Measurements from ENCODE around the gene CSNK1E. TPM values are rescaled to one million over a fixed set of nuclear protein-coding genes. Genes with fewer than 3 reads are reported as not detected.

The CSNK1E gene
- polyA plus RNA-seq, 6 donors from 2014 or later, result 5.8 to 19.6 (median 10.0) TPM

GRCh38 chr22:38309614-38310517 is 7.4 kb downstream of the CSNK1E start:
- Mint-ChIP-seq H3K4me3 (no peak overlapping the region), H3K9me3 (no peaks in the 10 kb centered on the region), H3K27me3 (no peaks in the 10 kb centered on the region), H3K4me1 (peaks cover 59 to 71% (median 60%) of the 10 kb centered on the region in 3 donors), H3K36me3 (no peaks in the 10 kb centered on the region), H3K27ac (peak overlapping the region in 5 of 6 donors; percentile 16 to 84 (median 65))
- no peak for DNase-seq
- no peak for ATAC-seq (ENCODE audit: low read depth in 2 of 2)

GRCh38 chr22:38308791-38309498 is 8.3 kb downstream of the CSNK1E start:
- Mint-ChIP-seq H3K27ac (peak overlapping the region in 3 of 6 donors; percentile 80 to 82 (median 82)), H3K36me3 (no peaks in the 10 kb centered on the region), H3K27me3 (no peaks in the 10 kb centered on the region), H3K4me1 (peaks cover 56 to 68% (median 56%) of the 10 kb centered on the region in 3 donors), H3K4me3 (no peak overlapping the region), H3K9me3 (no peaks in the 10 kb centered on the region)
- ATAC-seq (ENCODE audit: low read depth in 2 of 2), result no peak
- DNase-seq, result no peak

GRCh38 chr22:38305471-38306448 is 11.5 kb downstream of the CSNK1E start:
- peak; percentile 84 to 89 for ATAC-seq (ENCODE audit: low read depth in 2 of 2)
- Mint-ChIP-seq H3K9me3 (no peaks in the 10 kb centered on the region), H3K27ac (peak overlapping the region in 5 of 6 donors; percentile 26 to 73 (median 48)), H3K4me3 (peak overlapping the region in 7 of 8 donors; percentile 18 to 76 (median 57)), H3K36me3 (peaks cover 5% of the 10 kb centered on the region in 2 donors), H3K4me1 (peaks cover 27 to 42% (median 27%) of the 10 kb centered on the region in 3 donors), H3K27me3 (no peaks in the 10 kb centered on the region)
- peak; percentile 27 for DNase-seq

- no peaks in the 10 kb centered on the region for H3K27me3 Mint-ChIP-seq
- no peak for DNase-seq
- ATAC-seq (ENCODE audit: low read depth in 2 of 2), result no peak
- peaks cover 12 to 16% of the 10 kb centered on the region in 2 donors for H3K36me3 Mint-ChIP-seq
- no peaks in the 10 kb centered on the region for H3K9me3 Mint-ChIP-seq
- H3K4me1 Mint-ChIP-seq, result peaks cover 20 to 38% (median 30%) of the 10 kb centered on the region in 3 donors
- H3K4me3 Mint-ChIP-seq, result peak overlapping the region in 1 of 8 donors; percentile 43
- H3K27ac Mint-ChIP-seq, result peak overlapping the region in 2 of 6 donors; percentile 24 to 30
Measured at GRCh38 chr22:38304526-38304925, 12.7 kb downstream of the CSNK1E start.

- peaks cover 12 to 17% of the 10 kb centered on the region in 2 donors for H3K36me3 Mint-ChIP-seq
- H3K4me3 Mint-ChIP-seq, result peak overlapping the region in 1 of 8 donors; percentile 33
- H3K27me3 Mint-ChIP-seq, result no peaks in the 10 kb centered on the region
- ATAC-seq (ENCODE audit: low read depth in 2 of 2) (no peak), DNase-seq (no peak)
- peaks cover 20 to 34% (median 30%) of the 10 kb centered on the region in 3 donors for H3K4me1 Mint-ChIP-seq
- peak overlapping the region in 1 of 6 donors; percentile 30 for H3K27ac Mint-ChIP-seq
- no peaks in the 10 kb centered on the region for H3K9me3 Mint-ChIP-seq
Measured at GRCh38 chr22:38303974-38304373, 13.3 kb downstream of the CSNK1E start.

- Mint-ChIP-seq H3K4me3 (no peak overlapping the region), H3K36me3 (peaks cover 12 to 24% of the 10 kb centered on the region in 2 donors), H3K9me3 (no peaks in the 10 kb centered on the region), H3K27ac (peak overlapping the region in 1 of 6 donors; percentile 30), H3K4me1 (peaks cover 20 to 28% (median 26%) of the 10 kb centered on the region in 3 donors), H3K27me3 (no peaks in the 10 kb centered on the region)
- DNase-seq (no peak), ATAC-seq (ENCODE audit: low read depth in 2 of 2) (no peak)
Measured at GRCh38 chr22:38302906-38303305, 14.3 kb downstream of the CSNK1E start.

GRCh38 chr22:38300946-38301345 is 16.3 kb downstream of the CSNK1E start:
- Mint-ChIP-seq H3K9me3 (no peaks in the 10 kb centered on the region), H3K27me3 (no peaks in the 10 kb centered on the region), H3K4me1 (peaks cover 17 to 19% (median 17%) of the 10 kb centered on the region in 3 donors), H3K27ac (no peak overlapping the region), H3K4me3 (no peak overlapping the region), H3K36me3 (peaks cover 12 to 24% of the 10 kb centered on the region in 2 donors)
- no peak for ATAC-seq (ENCODE audit: low read depth in 2 of 2)
- DNase-seq, result no peak

- Mint-ChIP-seq H3K27ac (peak overlapping the region in 2 of 6 donors; percentile 33 to 69), H3K36me3 (peaks cover 12 to 24% of the 10 kb centered on the region in 2 donors), H3K27me3 (no peaks in the 10 kb centered on the region), H3K4me1 (peaks cover 11 to 14% (median 12%) of the 10 kb centered on the region in 3 donors), H3K9me3 (no peaks in the 10 kb centered on the region), H3K4me3 (no peak overlapping the region)
- no peak for ATAC-seq (ENCODE audit: low read depth in 2 of 2)
- DNase-seq, result no peak
Measured at GRCh38 chr22:38300197-38300945, 16.9 kb downstream of the CSNK1E start.

GRCh38 chr22:38299770-38300102 is 17.5 kb downstream of the CSNK1E start:
- H3K36me3 Mint-ChIP-seq, result peaks cover 12 to 24% of the 10 kb centered on the region in 2 donors
- peaks cover 9 to 12% (median 9%) of the 10 kb centered on the region in 3 donors for H3K4me1 Mint-ChIP-seq

GRCh38 chr22:38298312-38299005 is 18.8 kb downstream of the CSNK1E start:
- peak; percentile 67 to 77 for ATAC-seq (ENCODE audit: low read depth in 2 of 2)
- Mint-ChIP-seq H3K4me3 (no peak overlapping the region), H3K27me3 (no peaks in the 10 kb centered on the region), H3K4me1 (peaks cover 0 to 5% (median 0%) of the 10 kb centered on the region in 3 donors), H3K9me3 (no peaks in the 10 kb centered on the region), H3K27ac (no peak overlapping the region), H3K36me3 (peaks cover 12 to 24% of the 10 kb centered on the region in 2 donors)
- DNase-seq, result peak; percentile 36

More at GRCh38 chr22:38299770-38300102, 17.5 kb downstream of the CSNK1E start:
- H3K27ac Mint-ChIP-seq, result peak overlapping the region in 1 of 6 donors; percentile 85
- no peaks in the 10 kb centered on the region for H3K27me3 Mint-ChIP-seq
- no peak overlapping the region for H3K4me3 Mint-ChIP-seq
- DNase-seq, result no peak
- H3K9me3 Mint-ChIP-seq, result no peaks in the 10 kb centered on the region
- no peak for ATAC-seq (ENCODE audit: low read depth in 2 of 2)

- H3K4me1 Mint-ChIP-seq, result peaks cover 0 to 5% (median 0%) of the 10 kb centered on the region in 3 donors
- H3K4me3 Mint-ChIP-seq, result no peak overlapping the region
- H3K27ac Mint-ChIP-seq, result no peak overlapping the region
- no peak for ATAC-seq (ENCODE audit: low read depth in 2 of 2)
- H3K9me3 Mint-ChIP-seq, result no peaks in the 10 kb centered on the region
- no peaks in the 10 kb centered on the region for H3K27me3 Mint-ChIP-seq
- no peak for DNase-seq
- peaks cover 12 to 24% of the 10 kb centered on the region in 2 donors for H3K36me3 Mint-ChIP-seq
Measured at GRCh38 chr22:38296372-38296771, 20.9 kb downstream of the CSNK1E start.

Measured in naive B cell (primary cell).